Fibroblast of lung (primary cell): ENCODE results near the gene POM121L2.

Experiments
- EZH2 ChIP-seq: IDR thresholded peaks from 2 replicates; pipeline ENCODE4 v1.5.1; 2012; ENCODE audit warnings: low read length, control low read depth, mild to moderate bottlenecking; ENCODE audit errors: missing control alignments
- TF ChIP-seq, protein P1 (sequence below), 2 donors: IDR thresholded peaks in 1 of 2; conservative IDR thresholded peaks in 1 of 2; 1 replicate in 1 of 2; 2 replicates in 1 of 2; pipeline ENCODE4 v1.5.1; 2011 to 2012; ENCODE audit warnings: low read length in 2 of 2, control low read depth in 1 of 2, inconsistent platforms in 1 of 2, low read depth in 1 of 2, mild to moderate bottlenecking in 1 of 2

DNA sequence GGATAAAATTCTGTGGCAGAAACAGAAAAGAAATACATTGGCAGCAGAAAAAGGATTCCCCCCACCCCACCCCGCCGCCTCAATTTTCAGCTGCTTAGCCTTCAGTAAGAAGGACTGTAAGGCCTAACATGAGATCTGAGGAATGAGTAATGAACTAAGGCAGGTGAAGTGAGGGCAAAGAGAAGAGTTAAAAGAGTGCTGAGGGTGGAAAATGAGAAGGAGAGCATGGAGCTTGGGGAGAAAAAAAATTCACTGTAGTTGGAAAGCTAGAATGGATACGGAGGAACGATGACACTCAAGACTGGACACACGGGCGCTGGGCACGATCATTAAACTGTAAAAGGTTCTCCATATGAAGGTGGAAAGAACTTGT, 14.6 kb downstream of the POM121L2 start:
- TF ChIP-seq, protein P1, sequence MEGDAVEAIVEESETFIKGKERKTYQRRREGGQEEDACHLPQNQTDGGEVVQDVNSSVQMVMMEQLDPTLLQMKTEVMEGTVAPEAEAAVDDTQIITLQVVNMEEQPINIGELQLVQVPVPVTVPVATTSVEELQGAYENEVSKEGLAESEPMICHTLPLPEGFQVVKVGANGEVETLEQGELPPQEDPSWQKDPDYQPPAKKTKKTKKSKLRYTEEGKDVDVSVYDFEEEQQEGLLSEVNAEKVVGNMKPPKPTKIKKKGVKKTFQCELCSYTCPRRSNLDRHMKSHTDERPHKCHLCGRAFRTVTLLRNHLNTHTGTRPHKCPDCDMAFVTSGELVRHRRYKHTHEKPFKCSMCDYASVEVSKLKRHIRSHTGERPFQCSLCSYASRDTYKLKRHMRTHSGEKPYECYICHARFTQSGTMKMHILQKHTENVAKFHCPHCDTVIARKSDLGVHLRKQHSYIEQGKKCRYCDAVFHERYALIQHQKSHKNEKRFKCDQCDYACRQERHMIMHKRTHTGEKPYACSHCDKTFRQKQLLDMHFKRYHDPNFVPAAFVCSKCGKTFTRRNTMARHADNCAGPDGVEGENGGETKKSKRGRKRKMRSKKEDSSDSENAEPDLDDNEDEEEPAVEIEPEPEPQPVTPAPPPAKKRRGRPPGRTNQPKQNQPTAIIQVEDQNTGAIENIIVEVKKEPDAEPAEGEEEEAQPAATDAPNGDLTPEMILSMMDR (conservative IDR thresholded peaks at IDR 0.05 in 1 of 2, IDR thresholded peaks at IDR 0.05 in 1 of 2; ENCODE audit: low read depth in 1 of 2, low read length in 2 of 2) = no peak
- TF ChIP-seq EZH2 = no peak
